ENCODE data around the gene PARP6.

GRCh38 chr15:72202801-72203506 is 69.4 kb downstream of the PARP6 start:
- TF ChIP-seq, protein P1, sequence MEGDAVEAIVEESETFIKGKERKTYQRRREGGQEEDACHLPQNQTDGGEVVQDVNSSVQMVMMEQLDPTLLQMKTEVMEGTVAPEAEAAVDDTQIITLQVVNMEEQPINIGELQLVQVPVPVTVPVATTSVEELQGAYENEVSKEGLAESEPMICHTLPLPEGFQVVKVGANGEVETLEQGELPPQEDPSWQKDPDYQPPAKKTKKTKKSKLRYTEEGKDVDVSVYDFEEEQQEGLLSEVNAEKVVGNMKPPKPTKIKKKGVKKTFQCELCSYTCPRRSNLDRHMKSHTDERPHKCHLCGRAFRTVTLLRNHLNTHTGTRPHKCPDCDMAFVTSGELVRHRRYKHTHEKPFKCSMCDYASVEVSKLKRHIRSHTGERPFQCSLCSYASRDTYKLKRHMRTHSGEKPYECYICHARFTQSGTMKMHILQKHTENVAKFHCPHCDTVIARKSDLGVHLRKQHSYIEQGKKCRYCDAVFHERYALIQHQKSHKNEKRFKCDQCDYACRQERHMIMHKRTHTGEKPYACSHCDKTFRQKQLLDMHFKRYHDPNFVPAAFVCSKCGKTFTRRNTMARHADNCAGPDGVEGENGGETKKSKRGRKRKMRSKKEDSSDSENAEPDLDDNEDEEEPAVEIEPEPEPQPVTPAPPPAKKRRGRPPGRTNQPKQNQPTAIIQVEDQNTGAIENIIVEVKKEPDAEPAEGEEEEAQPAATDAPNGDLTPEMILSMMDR (IDR thresholded peaks at IDR 0.05; ENCODE audit: low read depth, low read length, poor library complexity, severe bottlenecking), result no peak
- TF ChIP-seq EZH2phosphoT487 (IDR thresholded peaks at IDR 0.05; ENCODE audit: borderline replicate concordance, low read length), result no peak
